Adipose tissue (tissue), 3 donors: ENCODE results near the gene CMTM7. TPM values are rescaled to one million over a fixed set of nuclear protein-coding genes. Genes with fewer than 3 reads are reported as not detected.
"Not testable (repeated sequence)": the region's sequence is repeated elsewhere in the genome, so short reads cannot be mapped to it uniquely, and the experiment has no call there.

ENCODE experiments used
- H3K27ac ChIP-seq: one replicate; pipeline ENCODE4 v1.5.1; 2013; ENCODE audit warnings: low read depth, low read length
- WGBS, 3 donors: extraction: QIAGEN DNeasy Blood & Tissue Kit; methylation state at CpG; one replicate each; pipeline ENCODE4 v1.1.7; 2013; 5-methylcytosine and 5-hydroxymethylcytosine counted together
- polyA plus RNA-seq, 3 donors: library from polyadenylated mRNA; stranded (reverse); fragments of 200-250 nt; gene quantifications; one replicate each; pipeline ENCODE4 v1.2.3, GENCODE V29; 2013
- donor health status: healthy with polysubstance abuse.
- donor health status: Bipolar disorder and iron deficiency.
- donor health status: healthy.

CMTM7 gene
- polyA plus RNA-seq, 3 donors: 8.7 to 19.2 (median 14.7) TPM

DNA sequence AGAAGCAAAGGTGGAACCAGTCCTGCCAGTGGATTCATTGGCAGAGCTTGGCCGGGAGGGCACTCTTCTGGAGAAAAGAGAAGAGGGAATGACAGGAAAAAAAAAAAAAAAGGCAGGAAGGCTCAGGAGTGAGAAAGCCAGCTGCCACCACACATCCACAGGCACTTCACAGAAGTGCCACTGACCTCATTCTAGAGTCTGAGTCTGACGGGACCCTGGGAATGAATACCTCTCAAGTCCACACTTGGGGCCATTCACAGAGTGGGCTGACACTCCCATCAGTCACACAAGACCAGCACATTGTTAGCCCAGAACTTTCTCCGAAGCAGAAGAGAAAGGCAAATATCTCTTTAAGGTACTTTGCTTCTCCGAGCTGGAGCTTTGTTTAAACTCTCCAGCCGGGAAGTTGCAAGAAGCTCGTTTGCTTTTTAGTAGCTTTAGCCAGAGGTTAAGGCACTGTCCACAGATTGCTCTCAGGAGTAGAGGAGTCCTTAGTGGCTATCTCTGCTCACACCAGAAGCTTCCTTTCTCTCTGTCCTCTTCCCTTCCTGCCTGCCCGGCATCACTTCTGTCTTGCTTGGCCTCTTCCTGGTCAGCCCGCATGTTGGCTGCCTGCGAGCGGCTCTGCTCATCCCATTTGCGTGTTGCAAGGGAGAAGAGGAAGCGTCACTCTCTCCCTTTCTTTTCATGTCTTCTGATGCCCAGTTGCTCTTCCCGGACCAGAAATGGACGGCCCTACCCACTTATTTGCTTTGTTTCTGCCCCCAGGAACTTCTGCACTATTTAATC is 57.2 kb downstream of the CMTM7 start:
- H3K27ac ChIP-seq: no peak overlapping the region
- WGBS, 3 donors: 72 to 79% (median 74%) methylated on average over 14 of the region's 14 CpGs

- WGBS, 3 donors: 81 to 95% (median 89%) methylated on average over 3 of the region's 3 CpGs
- H3K27ac ChIP-seq: no peak overlapping the region
Measured at GRCh38 chr3:32449691-32450090, 58.0 kb downstream of the CMTM7 start.

DNA sequence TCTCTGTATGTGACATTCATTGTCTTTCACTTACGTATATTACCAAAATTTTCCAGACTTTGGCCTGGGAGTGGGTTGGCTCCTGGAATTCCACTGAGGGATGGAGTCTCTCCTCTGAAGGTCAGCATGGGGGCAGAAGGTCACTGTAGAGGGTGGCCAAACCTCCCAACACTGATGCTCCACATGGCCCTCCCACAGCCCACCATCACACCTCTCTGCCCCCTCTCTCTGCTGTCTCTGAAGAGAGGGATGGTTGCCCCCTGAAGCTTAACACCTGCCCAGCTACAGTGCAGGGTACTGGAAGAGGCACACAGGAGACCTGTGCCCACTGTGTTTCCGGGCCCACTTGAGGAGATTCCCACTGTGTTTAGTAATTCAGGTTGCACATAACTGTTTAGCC is 58.8 kb downstream of the CMTM7 start:
- H3K27ac ChIP-seq: no peak overlapping the region
- WGBS, 3 donors: 92 to 98% (median 93%) methylated on average over 2 of the region's 2 CpGs

DNA sequence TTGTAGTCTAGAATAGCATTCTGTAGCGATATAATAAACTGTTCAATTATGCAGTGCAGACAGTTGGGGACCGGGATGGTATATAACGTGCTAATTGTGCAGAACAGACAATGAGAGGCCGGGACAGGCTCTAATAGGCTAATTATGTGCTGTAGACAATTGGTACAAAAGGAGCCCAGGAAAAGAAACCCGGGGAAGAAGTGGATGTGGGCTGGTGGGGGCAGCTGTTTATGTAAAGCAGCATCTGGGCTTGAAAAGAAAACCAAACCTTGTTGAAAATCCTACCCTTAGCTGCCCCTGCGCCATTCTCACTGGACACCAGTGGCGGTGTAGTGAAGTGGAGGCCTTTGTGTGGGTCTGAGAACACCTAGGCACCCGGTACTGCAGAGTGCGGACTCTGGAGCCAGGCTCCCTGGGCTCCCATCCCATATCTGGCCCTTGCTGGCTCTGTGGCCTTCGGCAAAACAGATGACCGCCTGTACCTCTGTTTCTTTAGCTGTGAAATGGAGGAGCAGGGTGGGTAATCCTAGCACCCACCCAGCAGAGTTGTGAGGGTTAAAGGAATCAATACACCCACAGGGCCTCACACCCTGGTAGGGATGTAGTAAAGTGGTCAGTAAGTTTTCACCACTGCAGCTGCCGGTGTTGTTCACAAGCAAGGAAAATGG is 59.5 kb downstream of the CMTM7 start:
- 93 to 96% (median 95%) methylated on average over 12 of the region's 12 CpGs for WGBS, 3 donors

GRCh38 chr3:32452009-32452408 is 60.4 kb downstream of the CMTM7 start:
- WGBS, 3 donors: 66 to 83% (median 83%) methylated on average over 4 of the region's 4 CpGs
- H3K27ac ChIP-seq: no peak overlapping the region

More for the DNA sequence above, 59.5 kb downstream of the CMTM7 start:
- H3K27ac ChIP-seq: no peak overlapping the region

DNA sequence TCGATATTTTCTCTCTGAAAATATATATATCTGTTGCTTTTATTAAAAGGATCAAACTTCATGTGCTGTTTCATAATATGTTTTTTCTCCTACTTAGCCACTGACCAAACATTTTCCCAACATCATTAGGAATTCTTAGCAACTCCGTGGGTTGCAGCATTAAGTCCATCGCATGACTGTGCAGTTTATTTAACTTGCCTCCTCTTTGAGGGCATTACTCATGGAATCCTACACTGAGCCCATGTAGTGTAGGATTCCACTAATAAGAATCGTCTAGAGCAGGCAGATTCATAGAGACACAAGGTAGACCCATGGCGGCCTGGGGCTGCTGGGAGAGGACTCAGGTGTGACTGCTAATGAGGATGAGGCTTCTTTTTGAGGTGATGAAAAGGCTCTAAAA is 61.7 kb downstream of the CMTM7 start:
- H3K27ac ChIP-seq: no peak overlapping the region
- WGBS, 3 donors: 93 to 96% (median 96%) methylated on average over 5 of the region's 5 CpGs

DNA sequence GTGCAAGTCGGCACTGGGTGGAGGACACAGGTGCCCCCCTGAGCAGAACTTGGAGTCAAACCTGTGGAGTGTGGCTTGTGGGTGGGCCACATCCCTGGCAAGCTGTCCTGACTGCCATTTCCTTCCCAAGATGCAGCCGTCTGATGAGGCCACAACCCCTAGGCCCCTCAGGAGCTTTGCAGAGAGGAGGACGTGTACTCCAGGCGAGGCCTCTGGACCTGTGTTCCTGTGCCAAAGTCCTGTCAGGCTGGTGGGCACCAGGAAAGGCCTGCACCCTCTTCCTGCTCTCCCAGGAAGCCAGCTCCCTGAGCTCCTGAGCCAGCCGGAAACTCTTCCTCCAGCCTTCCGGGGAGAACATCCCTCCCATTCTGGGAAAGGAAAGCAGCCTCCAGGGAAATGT is 62.5 kb downstream of the CMTM7 start:
- 71 to 80% (median 77%) methylated on average over 6 of the region's 6 CpGs for WGBS, 3 donors

GRCh38 chr3:32454731-32455608 is 63.3 kb downstream of the CMTM7 start:
- no peak overlapping the region for H3K27ac ChIP-seq
- 74 to 83% (median 82%) methylated on average over 15 of the region's 15 CpGs for WGBS, 3 donors

More for the DNA sequence above, 62.5 kb downstream of the CMTM7 start:
- H3K27ac ChIP-seq: no peak overlapping the region

DNA sequence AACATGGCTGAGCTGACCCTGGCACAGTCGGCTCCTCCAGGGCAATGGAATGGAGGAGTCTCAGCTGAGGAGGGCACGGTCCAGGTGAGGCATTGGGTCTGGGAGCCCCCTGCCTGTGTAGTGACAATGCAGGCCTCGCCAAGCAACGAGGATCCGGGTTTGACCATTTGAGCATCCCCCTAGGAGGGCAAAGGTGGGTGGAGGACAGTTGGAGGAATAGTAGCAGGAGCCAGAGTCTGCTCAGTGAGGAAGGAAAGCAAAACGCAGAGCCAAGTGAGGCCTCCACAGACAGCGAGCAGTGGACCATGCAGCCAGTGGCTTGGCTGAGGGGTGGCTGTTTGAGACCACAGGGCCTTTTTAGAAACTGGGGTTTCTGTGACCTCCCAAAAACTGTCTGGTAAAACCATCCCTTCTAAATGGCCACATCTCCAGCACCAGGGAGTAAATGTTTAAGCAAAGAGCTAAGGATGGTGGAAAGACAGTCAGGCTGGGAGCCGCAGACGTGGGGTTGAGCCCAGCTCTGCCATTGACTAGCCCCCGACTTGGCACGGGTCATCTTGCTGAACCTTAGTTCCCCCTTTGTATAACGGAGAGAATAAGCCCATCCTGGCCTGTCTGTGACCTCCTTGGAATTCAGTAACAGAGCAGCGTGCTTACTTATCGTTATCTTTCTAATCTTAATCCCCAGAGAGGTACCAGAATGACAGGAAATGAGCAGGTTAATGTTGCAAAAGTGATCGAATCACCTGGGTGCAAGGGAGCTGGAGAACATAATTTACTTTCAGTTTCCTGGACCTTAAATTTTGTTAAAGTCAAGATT is 64.2 kb downstream of the CMTM7 start:
- no peak overlapping the region for H3K27ac ChIP-seq
- 85 to 88% (median 87%) methylated on average over 15 of the region's 15 CpGs for WGBS, 3 donors

- WGBS, 3 donors: 81 to 88% (median 87%) methylated on average over 11 of the region's 11 CpGs
- H3K27ac ChIP-seq: no peak overlapping the region
Measured at GRCh38 chr3:32456429-32457130, 64.9 kb downstream of the CMTM7 start.

DNA sequence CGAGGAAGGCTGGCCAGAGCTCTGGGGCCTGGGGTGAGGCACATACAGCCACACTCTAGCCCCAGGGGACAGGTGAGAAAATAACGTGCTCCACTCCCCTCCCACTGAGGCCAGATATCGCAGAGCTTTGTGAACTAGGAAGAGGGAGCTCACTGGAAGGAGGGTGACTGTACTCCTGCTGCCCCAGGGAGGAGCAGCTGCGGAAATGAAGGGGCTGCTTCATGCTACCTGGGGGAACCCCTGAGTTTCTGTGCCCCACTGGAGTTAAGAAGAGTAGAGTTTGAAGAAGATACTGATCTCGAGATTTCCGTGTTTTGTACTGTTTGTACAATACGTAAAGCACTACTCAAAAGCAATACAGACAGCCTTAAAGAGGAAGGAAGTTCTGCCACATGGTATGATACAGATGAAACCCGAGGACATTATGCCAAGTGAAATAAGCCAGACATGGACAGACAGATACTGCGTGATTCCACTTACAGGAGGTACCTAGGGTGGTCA is 66.4 kb downstream of the CMTM7 start:
- 42 to 76% (median 44%) methylated on average over 9 of the region's 9 CpGs for WGBS, 3 donors

GRCh38 chr3:32459450-32459849 is 67.8 kb downstream of the CMTM7 start:
- WGBS, 3 donors: 88 to 95% (median 90%) methylated on average over 5 of the region's 5 CpGs
- H3K27ac ChIP-seq: no peak overlapping the region

More for the DNA sequence above, 66.4 kb downstream of the CMTM7 start:
- H3K27ac ChIP-seq: no peak overlapping the region

- WGBS, 3 donors: 53 to 75% (median 58%) methylated on average over 15 of the region's 15 CpGs
- H3K27ac ChIP-seq: no peak overlapping the region
Measured at GRCh38 chr3:32460031-32460749, 68.5 kb downstream of the CMTM7 start.

DNA sequence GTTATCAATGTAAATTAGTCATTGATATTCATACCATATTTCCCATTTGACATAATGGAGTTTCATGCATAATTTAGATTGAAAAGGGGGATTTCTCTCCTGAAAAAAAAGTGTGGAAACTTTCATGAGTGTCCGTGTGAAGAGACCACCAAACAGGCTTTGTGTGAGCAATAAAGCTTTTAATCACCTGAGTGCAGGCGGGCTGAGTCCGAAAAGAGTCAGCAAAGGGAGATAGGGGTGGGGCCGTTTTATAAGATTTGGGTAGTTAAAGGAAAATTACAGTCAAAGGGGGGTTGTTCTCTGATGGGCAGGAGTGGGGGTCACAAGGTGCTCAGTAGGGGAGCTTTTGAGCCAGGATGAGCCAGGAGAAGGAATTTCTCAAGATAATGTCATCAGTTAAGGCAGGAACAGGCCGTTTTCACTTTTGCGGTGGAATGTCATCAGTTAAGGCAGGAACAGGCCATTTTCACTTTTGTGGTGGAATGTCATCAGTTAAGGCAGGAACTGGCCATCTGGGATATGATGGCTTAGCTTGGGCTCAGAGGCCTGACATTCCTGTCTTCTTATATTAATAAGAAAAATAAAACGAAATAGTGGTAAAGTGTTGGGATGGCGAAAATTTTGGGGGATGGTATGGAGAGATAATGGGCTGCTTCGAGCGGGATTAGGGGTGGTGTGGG is 69.3 kb downstream of the CMTM7 start:
- H3K27ac ChIP-seq: not testable (repeated sequence)
- 85 to 94% (median 89%) methylated on average over 10 of the region's 10 CpGs for WGBS, 3 donors

DNA sequence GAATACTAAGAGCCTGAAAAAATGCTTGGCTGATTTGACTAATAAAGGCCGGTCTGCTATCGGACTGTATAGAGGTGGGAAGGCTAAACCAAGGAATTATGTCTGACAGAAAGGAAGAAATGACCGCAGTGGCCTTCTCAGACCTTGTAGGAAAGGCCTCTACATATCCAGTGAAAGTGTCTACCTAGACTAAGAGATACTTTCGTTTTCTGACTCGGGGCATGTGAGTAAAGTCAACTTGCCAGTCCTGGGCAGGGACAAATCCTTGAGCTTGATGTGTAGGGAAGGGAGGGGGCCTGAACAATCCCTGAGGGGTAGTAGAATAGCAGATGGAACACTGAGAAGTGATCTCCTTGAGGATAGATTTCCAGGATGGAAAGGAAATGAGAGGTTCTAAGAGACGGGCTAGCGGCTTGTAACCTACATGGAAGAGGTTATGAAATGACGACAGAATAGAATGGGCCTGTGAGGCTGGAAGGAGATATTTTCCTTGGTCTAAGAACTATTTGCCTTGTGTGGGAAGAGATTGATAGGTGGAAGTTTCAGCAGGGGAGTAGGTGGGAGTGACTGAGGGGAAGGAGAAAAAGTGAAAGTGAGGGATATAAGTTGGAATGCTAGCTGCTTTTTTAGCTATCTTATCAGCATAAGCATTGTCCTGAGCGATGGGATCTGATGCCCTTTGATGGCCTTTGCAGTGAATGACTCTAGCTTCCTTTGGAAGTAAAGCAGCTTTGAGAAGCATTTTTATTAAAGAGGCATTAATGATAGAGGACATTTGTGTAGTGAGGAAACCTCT is 70.7 kb downstream of the CMTM7 start:
- not testable (repeated sequence) for H3K27ac ChIP-seq

More for the DNA sequence above, 70.7 kb downstream of the CMTM7 start:
- 42 to 70% (median 64%) methylated on average over 6 to 8 of the region's 9 CpGs for WGBS, 3 donors
